ENCODE data around the gene PSME3. TPM values are rescaled to one million over a fixed set of nuclear protein-coding genes. Genes with fewer than 3 reads are reported as not detected.
"Not testable (repeated sequence)": the region's sequence is repeated elsewhere in the genome, so short reads cannot be mapped to it uniquely, and the experiment has no call there.

PSME3 gene
- total and polyA plus RNA-seq, 9 of the 15 experiments (the other 6 are each of a cell fraction or from before 2014, with no cell fraction given), result 31.2 to 275 (median 141) TPM

GRCh38 chr17:42856516-42856915 lies 23.3 kb downstream of the PSME3 start:
- ATAC-seq; intact Hi-C loops (cut with micrococcal nuclease); H4K20me1 ChIP-seq (replicated peaks; ENCODE audit: control insufficient read depth, insufficient read depth, low read length); H2AFZ ChIP-seq (ENCODE audit: low read depth, low read length); H3K79me2 ChIP-seq (ENCODE audit: control insufficient read depth, insufficient read depth, low read length); H3K9ac ChIP-seq (ENCODE audit: insufficient read depth in 1 of 2, low read depth in 2 of 2, low read length in 2 of 2); H3K4me1 ChIP-seq (replicated peaks in 1 of 2; ENCODE audit: control insufficient read depth in 2 of 2, insufficient read depth in 2 of 2, low read length in 2 of 2); H3K4me2 ChIP-seq (ENCODE audit: insufficient read depth, low read length); H3K27ac ChIP-seq (ENCODE audit: extremely low read depth, low read depth, low read length); H3K4me3 ChIP-seq; H3K27me3 ChIP-seq (ENCODE audit: control insufficient read depth in 2 of 2, insufficient read depth in 2 of 2, low read length in 2 of 2); DNase-seq (ENCODE audit: extremely low read depth in 1 of 4, low spot score in 3 of 4); H3K9me1 ChIP-seq (ENCODE audit: control insufficient read depth, insufficient read depth, low read length); H3K36me3 ChIP-seq (ENCODE audit: control insufficient read depth, insufficient read depth, low read length); FAIRE-seq; BruUV-seq (replicated peaks); H3K9me3 ChIP-seq (replicated peaks; ENCODE audit: control insufficient read depth, insufficient read depth, low read depth, low read length); in situ Hi-C loops (cut with MboI); CTCF ChIA-PET (ENCODE audit: low intra/inter-chr PET ratio): not testable (repeated sequence)
- POLR2A ChIA-PET, result interaction anchor here (0.6 kb wide), 2 partner anchors 11 to 13 kb away, joined by 3 read pairs; no protein-coding TSS in a partner anchor
- WGBS (ENCODE audit: insufficient coverage, low coverage, missing lambda C conversion rate), result 11% methylated on average over 5 of the region's 8 CpGs

GRCh38 chr17:42857389-42857788 lies 24.2 kb downstream of the PSME3 start:
- POLR2A ChIA-PET, result interaction anchor here (0.6 kb wide), 1 partner anchor 12 kb away, joined by 3 read pairs; no protein-coding TSS in a partner anchor
- H3K9me1 ChIP-seq (ENCODE audit: control insufficient read depth, insufficient read depth, low read length), result no peaks in the 10 kb centered on the region
- CTCF ChIA-PET (ENCODE audit: low intra/inter-chr PET ratio), result no interaction called here
- WGBS (ENCODE audit: insufficient coverage, low coverage, missing lambda C conversion rate), result 50% methylated on average over 1 of the region's 1 CpG
- intact Hi-C loops (cut with micrococcal nuclease), result no loop called here
- H3K27me3 ChIP-seq (ENCODE audit: control insufficient read depth in 2 of 2, insufficient read depth in 2 of 2, low read length in 2 of 2), result 0 out of 5 replicates have a peak, but pooled peaks cover 0 to 9% of the 10 kb centered on the region in 2 experiments
- in situ Hi-C loops (cut with MboI), result no loop called here
- ATAC-seq, result no peak
- H3K36me3 ChIP-seq (ENCODE audit: control insufficient read depth, insufficient read depth, low read length), result no peaks in the 10 kb centered on the region
- no peak overlapping the region for H3K27ac ChIP-seq (ENCODE audit: extremely low read depth, low read depth, low read length)
- no TSS peak for BruUV-seq (replicated peaks)
- no peaks in the 10 kb centered on the region for H3K9me3 ChIP-seq (replicated peaks; ENCODE audit: control insufficient read depth, insufficient read depth, low read depth, low read length)
- H2AFZ ChIP-seq (ENCODE audit: low read depth, low read length), result no peak overlapping the region
- no peak overlapping the region for H3K4me2 ChIP-seq (ENCODE audit: insufficient read depth, low read length)
- no peak for FAIRE-seq
- H3K4me1 ChIP-seq (replicated peaks in 1 of 2; ENCODE audit: control insufficient read depth in 2 of 2, insufficient read depth in 2 of 2, low read length in 2 of 2), result peaks cover 0 to 3% of the 10 kb centered on the region in 2 experiments; a peak in 1 of 5 replicates
- no peak for DNase-seq (ENCODE audit: extremely low read depth in 1 of 4, low spot score in 3 of 4)
- no peak overlapping the region for H3K4me3 ChIP-seq
- no peaks in the 10 kb centered on the region for H4K20me1 ChIP-seq (replicated peaks; ENCODE audit: control insufficient read depth, insufficient read depth, low read length)
- H3K79me2 ChIP-seq (ENCODE audit: control insufficient read depth, insufficient read depth, low read length), result no peaks in the 10 kb centered on the region
- H3K9ac ChIP-seq (ENCODE audit: insufficient read depth in 1 of 2, low read depth in 2 of 2, low read length in 2 of 2), result no peak overlapping the region
- no peak for TF ChIP-seq ZNF518B (CRISPR knock-in tag; IDR thresholded peaks at IDR 0.05)
- TF ChIP-seq, protein P1, sequence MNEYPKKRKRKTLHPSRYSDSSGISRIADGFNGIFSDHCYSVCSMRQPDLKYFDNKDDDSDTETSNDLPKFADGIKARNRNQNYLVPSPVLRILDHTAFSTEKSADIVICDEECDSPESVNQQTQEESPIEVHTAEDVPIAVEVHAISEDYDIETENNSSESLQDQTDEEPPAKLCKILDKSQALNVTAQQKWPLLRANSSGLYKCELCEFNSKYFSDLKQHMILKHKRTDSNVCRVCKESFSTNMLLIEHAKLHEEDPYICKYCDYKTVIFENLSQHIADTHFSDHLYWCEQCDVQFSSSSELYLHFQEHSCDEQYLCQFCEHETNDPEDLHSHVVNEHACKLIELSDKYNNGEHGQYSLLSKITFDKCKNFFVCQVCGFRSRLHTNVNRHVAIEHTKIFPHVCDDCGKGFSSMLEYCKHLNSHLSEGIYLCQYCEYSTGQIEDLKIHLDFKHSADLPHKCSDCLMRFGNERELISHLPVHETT (CRISPR knock-in tag; conservative IDR thresholded peaks at IDR 0.05 in 1 of 2, IDR thresholded peaks at IDR 0.05 in 1 of 2), result no peak
- TF ChIP-seq GATAD2A (IDR thresholded peaks at IDR 0.05), result no peak
- no peak for TF ChIP-seq ZNF644 (tag; IDR thresholded peaks at IDR 0.05; ENCODE audit: low read depth)
- TF ChIP-seq ZNF217 (CRISPR knock-in tag; IDR thresholded peaks at IDR 0.05), result no peak
- TF ChIP-seq PHB2 (IDR thresholded peaks at IDR 0.05; ENCODE audit: low read depth), result no peak
- no peak for TF ChIP-seq ZNF561 (CRISPR knock-in tag; conservative IDR thresholded peaks at IDR 0.05)
- no peak for TF ChIP-seq ZNF184 (CRISPR knock-in tag; IDR thresholded peaks at IDR 0.05)

Measured in K562 (cell line).